Measurements from ENCODE around the gene GATM.

DNA sequence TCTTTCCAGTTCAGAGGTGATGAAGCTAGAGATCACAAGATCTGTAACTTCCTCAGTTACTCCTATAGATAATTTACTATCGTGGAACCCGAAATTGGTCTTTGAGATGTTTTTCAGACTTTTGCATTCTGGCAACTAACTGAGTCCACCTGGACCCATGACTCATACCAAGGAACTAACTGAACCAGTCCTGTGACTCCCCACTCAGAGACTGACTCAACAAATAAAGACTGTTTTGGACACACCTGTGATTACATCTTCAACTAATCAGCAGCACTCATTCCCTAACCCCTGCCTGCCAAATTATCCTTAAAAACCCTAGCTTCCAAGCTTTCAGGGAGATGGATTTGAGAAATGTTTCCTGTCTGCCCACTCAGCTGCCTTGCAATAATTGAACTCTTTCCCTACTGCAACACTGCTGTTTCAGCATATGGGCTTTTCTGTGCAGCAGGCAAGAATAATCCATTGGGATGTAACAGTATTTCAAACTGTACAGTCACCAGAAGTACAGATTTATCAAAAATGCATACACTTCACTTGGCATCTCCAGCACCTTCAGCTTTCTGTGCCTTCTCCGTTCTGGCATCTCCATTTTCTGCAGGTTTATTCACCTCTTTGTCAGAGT, 57.7 kb downstream of the GATM start:
- TF ChIP-seq, protein P1, sequence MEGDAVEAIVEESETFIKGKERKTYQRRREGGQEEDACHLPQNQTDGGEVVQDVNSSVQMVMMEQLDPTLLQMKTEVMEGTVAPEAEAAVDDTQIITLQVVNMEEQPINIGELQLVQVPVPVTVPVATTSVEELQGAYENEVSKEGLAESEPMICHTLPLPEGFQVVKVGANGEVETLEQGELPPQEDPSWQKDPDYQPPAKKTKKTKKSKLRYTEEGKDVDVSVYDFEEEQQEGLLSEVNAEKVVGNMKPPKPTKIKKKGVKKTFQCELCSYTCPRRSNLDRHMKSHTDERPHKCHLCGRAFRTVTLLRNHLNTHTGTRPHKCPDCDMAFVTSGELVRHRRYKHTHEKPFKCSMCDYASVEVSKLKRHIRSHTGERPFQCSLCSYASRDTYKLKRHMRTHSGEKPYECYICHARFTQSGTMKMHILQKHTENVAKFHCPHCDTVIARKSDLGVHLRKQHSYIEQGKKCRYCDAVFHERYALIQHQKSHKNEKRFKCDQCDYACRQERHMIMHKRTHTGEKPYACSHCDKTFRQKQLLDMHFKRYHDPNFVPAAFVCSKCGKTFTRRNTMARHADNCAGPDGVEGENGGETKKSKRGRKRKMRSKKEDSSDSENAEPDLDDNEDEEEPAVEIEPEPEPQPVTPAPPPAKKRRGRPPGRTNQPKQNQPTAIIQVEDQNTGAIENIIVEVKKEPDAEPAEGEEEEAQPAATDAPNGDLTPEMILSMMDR (IDR thresholded peaks at IDR 0.05): no peak
- no peak for TF ChIP-seq POLR2A (IDR thresholded peaks at IDR 0.05)

All from testis (tissue), 2 donors.